HG02943 (cell line): Measurements from ENCODE around the gene CES2.

ENCODE experiments used
- ATAC-seq: cut with Tn5 transposase; IDR thresholded peaks from one replicate; pipeline ENCODE4 v1.9.1; 2021; ENCODE audit warnings: mild to moderate bottlenecking, low read depth, moderate library complexity; ENCODE audit not compliant: unreplicated experiment

The CES2 gene

DNA sequence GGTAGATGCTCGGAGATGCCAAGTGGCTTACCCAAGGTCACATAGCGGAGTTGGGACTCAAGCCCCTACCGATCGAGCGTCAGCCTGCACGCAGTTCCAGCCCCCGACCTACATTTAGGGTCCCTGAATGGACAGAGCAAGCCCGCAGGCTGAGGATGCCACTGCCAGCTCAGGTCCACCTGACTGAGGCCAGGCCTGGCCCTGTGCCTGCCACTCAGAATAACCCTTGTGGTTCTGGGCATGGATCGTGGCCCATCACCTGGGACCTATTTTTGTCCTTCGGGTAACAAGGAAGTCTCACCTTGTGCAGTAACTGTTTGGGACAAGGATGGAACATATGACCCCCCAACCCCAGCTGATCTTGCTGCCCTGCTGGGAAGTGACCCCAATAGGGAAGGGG, 33.7 kb upstream of the CES2 start:
- ATAC-seq: no peak

DNA sequence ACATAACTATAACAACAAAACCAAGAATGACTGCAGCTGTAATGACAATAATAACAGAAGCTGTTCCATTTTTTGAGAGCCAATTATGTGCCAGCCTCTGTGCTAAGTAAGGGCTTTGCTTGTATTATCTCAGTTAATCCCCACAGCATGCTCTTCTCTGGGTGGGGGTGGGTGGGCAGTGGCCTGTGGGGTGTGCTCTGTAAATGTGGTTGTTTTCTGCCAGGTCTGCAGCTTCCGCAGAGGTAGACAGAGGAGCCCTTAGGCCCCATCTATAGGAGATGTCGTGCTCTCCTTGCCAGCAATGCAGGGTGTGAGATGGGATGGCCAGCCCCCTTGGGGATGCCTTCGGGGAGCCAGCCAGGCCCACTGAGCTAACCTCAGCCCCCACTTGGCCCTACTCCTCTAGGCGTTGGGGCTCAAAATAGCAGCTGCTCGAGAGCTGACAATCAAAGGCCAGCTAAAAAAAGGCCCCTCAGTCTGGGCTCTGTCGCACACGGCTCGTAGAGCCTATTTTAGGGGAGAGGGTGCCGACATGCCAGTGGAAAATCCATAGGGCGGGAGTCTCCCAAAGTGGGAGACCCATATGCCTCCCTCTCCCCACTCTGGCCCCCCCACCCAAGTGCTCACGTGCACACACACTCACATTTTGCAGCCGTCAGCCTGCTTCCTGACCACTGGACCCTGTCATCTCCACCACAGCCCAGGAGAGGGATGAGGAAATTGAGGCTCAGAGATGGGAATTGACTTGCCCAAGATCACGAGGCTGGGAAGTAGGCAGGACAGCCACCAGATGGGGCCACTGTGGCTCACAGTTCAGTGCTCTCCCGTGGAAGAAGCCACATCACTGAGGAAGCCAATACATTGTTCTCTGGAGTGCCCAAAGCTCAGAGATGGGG, 32.4 kb upstream of the CES2 start:
- ATAC-seq: no peak

DNA sequence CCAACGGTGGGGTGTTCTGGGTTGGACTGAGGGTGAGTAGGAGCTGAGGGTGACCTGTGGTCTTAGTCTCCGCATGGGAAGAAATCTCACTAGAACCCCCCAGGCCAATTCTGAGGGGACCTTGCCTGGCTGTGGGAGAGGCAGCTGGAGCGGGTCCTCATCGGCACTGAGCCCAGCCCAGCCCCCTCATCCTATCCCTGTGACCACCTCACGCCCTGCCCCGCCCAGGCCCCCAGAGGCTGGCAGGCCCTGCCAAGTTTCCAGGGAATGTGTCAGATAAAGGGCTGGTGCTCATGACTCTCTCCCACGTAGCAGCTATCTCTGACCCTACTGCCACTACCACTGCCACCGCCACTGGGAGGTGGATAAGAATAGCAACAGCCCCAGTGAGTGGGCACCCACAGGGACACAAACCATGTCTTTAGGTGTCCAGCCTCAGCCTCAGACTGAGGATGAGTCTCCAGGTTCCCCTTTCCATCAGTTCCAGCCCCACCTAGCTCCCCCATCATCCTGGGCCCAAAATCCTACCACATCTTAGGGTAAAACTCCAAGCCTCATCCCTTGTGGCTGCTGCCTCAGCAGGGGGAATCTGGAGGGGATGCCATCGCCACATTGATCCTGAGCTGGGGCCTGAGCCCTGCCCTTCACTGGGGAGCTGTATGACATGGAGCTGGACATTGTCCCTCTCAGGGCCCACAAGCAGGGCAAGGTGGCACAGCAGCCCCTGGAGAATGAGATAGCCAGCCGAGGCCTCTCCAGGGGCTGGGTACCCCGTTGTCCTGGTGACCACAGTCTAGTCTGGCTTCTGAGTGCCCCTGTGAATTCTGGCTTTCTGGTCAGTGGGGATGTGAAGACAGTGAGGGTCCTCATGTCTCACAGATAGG, 31.5 kb upstream of the CES2 start:
- no peak for ATAC-seq

DNA sequence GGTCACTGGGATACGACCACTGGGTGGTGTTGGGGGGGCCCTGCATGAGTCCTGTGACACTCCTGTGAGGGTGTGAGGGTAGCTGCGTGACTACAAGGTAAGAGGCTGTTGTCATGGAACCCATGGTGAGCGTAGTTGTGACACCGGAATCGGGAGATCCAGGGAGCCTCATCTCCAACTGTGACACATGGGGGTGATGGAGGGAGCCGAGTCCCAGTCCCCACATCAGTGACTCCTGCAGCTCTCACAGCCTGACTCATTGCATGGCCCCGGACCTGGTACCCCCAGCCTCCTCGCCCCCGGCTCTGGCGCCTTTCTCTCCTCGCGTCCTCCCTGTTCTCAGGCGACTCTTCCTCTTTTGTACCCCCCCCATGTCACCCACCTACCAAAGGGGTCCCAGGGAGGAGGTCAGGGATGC, 30.9 kb upstream of the CES2 start:
- ATAC-seq: no peak

DNA sequence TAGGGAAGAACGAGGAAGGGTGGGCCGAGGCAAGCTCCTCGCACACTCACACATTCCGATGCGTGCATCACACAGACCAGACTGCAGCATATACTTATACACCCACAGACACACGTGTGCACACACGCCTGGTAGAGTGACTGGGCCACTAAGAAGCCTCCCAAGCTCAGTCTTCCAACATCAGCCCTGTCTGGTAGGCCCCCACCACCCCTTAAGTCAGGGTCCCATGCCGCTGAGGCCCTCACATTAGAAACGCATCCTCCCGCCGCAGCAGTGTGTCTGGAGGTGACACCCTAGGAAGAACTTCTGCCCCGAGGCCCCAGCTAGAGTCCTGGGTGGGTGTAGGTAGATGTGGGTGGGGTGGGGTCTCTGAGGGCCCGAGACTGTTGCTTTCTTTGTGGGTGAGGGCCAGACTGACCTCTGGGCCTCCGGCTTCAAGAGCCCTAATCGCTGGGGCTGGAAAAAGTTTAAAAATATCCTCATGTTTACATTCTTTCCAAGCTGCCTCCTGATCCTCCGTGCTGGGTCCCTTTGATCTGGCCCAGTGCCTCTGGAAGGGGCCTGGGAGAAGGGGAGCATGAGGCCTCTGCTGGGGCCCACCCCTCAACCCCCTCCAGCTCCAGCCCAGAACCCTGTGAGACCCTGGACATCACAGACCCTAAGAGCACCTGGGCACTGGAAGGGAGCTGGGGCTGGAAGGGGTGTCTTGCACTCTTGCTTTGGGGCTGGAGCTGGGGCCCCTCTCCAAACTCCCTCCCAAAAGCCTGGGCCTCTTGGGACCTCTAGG, 30.3 kb upstream of the CES2 start:
- no peak for ATAC-seq

DNA sequence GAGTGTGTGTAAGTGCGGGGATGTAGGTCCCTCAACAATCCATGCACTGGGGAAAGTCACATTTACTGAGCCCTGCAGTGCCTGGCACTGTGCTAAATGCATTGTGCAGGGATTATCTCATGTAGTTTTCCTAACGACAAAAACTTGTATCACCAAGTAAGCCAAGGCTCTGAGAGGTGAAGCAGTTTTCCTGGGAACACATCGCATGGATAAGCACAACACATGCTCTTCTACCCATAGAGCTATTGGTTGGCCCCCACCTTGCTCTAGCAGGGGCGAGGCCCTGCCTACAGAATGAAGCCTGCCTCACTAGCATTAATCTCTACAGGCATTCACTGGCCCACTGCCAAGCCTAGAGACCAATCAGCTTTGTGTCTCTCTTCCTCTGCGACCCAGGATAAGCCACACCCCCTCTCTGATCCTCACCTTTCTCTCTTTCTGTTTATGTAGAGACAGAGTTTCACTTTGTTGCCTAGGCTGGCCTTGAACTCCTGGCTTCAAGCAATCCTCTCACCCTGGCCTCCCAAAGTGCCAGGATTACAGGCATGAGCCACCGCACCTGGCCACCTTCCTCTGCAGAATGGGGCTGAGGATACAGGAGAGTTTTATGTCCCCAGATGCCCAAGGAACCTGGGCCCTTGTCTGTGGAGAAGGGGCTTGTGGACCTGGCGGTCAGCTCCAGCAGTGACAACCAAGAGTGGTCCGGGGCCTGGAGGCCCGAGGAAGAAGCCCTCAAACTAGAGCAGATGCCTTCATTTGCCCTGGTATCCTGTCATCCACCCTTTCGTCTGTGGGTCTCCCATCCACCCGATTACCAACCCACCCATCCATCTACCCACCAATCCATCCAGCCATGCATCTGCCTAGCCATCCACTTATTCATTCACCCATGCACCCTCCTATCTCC, 29.4 kb upstream of the CES2 start:
- no peak for ATAC-seq

DNA sequence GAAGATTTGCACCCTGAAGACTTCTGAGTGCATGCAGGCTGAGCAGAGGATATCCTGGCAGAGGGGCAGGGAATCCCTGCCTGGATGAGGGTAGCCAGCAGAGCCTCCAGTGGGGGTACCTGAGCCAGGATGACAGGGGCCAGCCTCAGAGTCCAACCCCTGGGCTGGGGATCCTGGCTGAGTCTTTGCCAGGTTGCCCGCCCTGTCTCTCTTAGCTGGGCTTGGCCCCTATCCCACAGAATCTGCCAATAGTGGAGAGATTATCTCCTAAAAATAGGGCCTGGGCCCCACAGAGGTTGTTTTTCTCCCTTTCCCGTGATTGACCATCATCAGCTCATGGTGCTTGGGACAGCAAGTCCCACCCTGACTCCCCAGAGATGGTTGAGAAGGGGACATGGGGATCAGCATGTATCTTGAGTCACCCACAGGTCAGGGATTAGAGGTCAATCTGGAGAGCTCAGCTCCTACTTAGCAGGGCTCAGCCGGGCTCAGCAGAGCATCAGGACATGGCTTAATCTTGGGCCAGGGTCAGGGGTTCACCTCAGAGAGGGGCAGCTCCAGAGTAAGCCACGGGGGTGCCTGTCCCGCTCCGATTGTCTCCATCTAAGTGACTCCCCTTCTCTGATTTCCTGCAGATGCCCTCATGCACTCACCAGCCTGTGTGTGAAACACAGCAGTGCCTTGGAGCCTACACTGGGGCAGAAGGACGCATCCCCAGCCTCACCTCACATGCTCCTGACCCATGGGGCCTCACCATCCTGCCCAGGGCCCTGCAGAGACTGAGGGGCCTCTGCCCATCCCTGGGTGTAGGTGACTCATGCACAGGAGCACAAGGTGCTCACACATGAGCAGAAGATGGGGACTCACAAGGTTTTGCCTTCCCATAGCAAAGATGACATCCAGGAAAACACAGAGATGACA, 28.1 kb upstream of the CES2 start:
- ATAC-seq: no peak

DNA sequence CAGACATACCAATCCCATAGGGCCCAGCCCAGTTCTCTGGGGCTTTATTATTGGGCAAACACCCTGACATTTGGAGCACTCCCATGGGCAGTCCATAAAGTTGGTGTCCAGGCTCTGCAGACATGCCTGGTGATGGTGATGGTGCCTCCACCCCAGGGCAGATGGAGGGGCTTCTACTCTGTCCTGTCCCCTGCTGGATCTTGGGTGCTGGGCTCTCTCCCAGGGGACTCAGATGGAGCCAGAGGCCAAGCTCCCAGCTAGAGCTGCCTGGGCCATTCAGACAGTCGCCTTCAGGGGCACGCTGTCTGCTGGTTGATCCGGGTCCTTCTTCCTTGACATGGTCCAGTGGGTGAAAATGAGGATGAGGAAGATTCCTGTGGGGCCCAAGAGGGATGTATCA, 27.2 kb upstream of the CES2 start:
- no peak for ATAC-seq

DNA sequence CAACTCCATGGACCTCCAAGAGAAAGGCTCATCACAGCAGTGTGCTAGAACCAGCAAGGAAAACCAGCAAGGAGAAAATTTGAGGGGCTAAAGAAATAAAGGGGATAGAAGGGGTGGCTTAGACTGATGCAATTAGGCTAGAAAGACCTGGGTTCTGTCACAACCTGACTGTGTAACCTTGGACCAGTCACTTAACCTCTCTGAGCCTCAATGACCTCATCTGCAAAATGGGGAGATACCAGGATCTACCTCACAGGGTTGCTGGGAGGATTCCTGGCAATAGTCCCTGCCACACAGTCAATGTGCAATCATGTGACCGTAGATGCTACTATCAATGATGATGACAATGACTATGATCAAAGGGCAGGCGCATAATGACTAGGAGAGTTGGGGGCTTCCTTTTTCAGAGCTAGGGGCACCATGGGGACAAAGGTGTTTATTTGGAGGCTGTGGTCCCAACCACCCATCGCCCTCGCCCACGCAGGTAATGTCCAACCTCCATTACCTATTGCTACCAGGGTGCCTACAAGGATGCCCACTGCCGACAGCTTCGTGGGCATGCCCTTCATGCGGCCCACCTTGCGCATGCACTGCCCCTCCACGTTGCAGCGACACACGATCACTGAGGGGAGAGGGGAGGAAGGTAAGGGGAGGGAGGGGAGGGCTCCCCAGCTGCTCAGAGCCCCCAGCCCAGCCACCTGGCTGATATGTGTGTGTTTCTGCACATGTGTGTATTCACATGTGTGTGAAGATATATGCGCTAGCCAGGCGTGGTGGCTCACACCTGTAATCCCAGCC, 26.4 kb upstream of the CES2 start:
- no peak for ATAC-seq

DNA sequence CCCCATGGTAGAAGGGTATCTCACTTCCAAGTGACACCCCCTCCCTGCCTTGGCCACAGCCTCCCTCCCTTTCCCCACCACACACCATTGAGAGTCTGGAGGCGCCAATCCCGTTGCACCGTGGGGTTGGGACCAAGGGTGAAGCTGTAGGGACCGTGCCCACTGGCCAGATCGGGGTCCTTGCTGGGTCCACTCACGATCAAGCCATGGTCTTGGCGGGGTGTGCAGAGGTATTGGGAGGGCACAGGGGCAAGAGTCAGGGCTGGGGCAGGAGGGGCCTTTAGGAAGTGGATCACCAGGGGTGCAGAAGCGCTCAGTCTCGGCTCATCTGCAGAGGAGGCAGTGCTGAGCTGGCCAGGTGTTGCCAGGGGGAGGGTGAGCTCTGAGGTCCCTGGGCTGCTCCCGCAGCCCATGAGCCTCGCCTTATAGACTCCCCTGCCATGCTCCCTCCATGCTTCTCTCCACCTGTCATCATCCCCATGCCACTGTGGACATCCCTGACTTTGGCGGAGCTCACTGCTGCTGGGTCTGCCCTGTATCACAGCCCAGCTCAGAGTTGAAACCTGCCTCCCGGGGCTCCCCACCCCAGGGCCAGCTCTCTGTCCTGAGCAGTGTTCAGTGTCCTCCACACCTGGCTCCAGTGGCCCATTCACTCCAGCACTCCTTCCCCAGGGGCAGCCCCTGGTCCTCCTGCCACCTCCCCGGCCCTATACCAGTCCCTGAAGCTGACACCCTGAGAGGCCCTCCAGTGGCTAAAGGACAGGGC, 25.0 kb upstream of the CES2 start:
- ATAC-seq: no peak

DNA sequence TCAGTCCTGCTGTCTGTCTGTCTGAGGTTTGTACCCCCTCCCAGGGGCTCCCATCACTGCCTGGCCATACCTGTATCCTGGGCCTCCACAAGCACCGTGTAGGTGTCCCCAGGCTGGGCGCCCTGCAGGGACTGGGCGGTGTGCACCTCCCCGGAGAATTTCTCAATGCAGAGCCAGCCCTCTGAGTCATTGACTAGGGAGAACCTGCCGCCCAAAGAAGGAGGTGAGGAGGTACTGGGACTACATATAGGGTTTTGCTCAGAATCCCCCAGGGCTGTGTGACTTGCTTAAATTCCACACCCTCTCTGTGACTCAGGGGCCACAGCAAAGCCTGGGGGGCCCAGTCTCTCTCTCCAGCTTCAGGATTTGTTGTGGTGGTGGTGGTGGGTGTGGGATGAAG, 24.2 kb upstream of the CES2 start:
- ATAC-seq: no peak

DNA sequence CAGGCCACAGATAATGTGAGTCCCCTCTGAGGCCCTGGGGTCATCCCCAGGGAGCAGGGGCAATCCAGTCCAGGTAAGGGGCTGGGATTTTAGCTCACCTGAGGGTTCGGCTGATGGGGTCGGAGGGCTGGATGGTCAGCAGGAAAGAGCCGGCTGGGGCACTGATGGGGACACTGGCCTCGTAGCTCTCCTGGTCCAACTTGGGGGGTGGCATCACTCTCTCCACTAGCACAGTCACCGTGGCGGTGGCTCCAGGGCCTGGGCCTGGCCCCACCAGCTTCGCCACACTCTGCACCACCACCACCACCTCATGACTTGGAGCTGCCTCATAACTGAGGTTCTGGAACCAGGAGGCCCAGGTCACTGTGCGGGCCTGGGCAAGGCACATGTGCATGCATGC, 23.5 kb upstream of the CES2 start:
- ATAC-seq: no peak

DNA sequence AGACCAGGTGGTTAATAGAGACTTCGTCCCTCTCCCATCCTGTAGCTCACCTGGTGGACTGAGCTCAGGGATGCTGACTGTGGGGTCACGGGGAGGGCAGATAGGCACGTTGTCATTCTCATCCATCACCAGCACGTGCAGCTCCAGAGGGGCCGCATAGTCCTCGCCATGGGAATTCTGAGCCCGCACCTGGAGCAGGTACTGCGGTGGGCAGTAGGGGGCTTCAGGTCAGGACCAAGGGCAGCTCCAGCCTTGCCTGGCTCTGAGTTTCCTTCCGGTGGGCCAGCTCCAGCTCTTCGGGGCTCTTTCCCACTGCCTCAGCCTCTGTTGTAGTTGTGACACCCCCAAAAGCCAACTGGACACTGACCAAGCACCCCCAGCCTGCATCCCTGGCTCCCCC, 22.2 kb upstream of the CES2 start:
- no peak for ATAC-seq

DNA sequence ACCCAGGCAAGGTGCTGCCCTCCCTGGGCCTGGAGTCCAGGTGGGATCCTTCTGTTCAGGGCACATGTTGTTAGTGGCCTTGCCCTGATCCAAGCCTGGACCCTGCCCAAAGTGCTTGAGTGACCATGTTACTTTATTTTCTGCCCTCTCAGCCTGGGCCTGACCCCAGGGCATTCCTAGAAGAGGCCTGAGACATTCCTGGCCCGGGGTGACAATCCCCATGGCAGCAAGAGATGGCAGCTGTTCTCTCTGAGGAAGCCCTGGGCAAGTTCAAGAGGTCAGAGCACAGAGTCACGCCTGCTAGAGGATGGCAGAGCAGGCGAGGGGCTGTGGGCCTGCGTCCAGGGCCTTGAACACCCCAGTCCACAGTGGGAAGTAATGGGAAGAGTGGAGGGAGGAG, 21.6 kb upstream of the CES2 start:
- no peak for ATAC-seq

DNA sequence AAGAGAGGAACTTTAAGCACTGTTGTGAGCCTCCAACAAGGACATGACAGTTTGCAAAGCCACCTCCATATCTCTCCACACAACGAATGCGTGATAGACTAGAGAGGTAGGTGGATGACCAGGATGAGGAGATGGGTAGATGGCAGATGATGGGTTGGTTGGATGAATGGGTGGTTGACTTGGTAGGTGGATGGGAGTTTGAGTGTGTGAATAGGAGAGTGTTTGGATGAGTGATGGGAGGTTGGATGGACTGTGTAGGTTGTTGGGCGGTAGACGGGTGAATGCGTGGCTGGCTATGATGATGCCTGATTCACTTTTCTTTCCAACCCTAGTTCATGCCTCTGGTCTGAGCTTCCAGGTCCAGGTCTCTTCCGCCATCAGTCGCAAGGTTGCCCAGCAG, 20.8 kb upstream of the CES2 start:
- no peak for ATAC-seq

DNA sequence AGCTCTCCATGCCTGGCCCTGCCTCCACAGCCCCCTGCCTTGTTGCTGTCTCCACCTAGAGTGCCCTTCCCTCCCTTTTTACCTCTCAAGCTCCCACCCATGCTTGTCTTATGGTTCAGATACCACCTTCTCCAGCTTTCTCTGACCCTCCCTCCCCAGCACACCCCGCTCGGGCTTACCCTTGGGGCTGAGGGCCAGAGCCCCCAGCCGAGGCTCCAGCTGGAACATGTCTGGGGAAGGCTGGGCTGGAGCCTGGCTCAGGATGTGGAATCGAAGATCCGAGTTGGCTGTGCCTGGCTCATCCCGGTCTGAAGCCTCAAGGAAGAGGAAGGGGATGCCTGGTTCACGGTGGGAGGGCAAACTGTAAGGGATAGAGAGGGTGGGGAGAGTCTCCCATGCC, 20.3 kb upstream of the CES2 start:
- no peak for ATAC-seq

DNA sequence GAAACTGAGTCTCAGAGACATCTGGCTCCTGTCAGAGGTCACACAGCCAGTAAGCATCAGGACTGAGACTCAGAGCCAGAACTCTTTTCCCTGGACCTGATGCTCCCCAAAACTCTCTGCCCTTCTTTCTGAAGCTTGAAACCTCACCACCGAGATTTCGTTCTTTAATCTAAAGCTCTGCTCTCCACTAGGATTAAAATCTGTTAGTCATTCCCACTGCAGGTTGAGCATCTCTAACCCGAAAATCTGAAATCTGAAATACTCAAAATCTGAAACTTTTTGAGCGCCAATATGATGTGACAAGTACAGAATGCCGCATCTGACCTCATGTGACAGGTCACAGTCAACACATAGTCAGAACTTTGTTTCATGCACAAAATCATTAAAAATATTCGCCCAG, 18.8 kb upstream of the CES2 start:
- ATAC-seq: no peak
